Esophagus squamous epithelium (tissue), 5 donors: Measurements from ENCODE around the gene EPPIN. TPM values are rescaled to one million over a fixed set of nuclear protein-coding genes. Genes with fewer than 3 reads are reported as not detected.

Experiments
- DNase-seq: peaks from one replicate; lab custom pipeline; 2025; lab: John Stamatoyannopoulos, UW
- H3K27ac ChIP-seq, 4 donors: fragments of 200-600 bp; sonication (generic); one replicate each; pipeline ENCODE4 v1.5.1; 2016 to 2019; ENCODE audit warnings: mild to moderate bottlenecking in 1 of 4
- H3K27me3 ChIP-seq, 4 donors: fragments of 200-600 bp; sonication (generic); 1 replicate in 3 of 4; 2 replicates in 1 of 4; pipeline versions ENCODE4 v1.5.1 to v1.6.0; 2017 to 2021; ENCODE audit warnings: antibody characterized with exemption in 1 of 4
- H3K36me3 ChIP-seq, 3 donors: fragments of 200-600 bp; sonication (generic); one replicate each; pipeline ENCODE4 v1.5.1; 2016 to 2019
- H3K4me1 ChIP-seq, 3 donors: fragments of 200-600 bp; sonication (generic); one replicate each; pipeline ENCODE4 v1.5.1; 2017 to 2019
- H3K4me3 ChIP-seq, 4 donors: fragments of 200-600 bp; sonication (generic); 1 replicate in 3 of 4; 2 replicates in 1 of 4; pipeline ENCODE4 v1.5.1; 2016 to 2019; ENCODE audit warnings: mild to moderate bottlenecking in 2 of 4, moderate library complexity in 1 of 4
- H3K9me3 ChIP-seq, 3 donors: fragments of 200-600 bp; sonication (generic); one replicate each; pipeline ENCODE4 v1.5.1; 2016 to 2019
- CTCF ChIP-seq, 6 experiments: fragments of 450-650 bp in 4 of 6; fragments of 200-600 bp in 2 of 6; sonication (generic) in 2 of 6; IDR thresholded peaks; one replicate each; pipeline ENCODE4 v1.5.1; 2016 to 2019; ENCODE audit warnings: antibody characterized with exemption in 6 of 6, mild to moderate bottlenecking in 4 of 6, moderate library complexity in 4 of 6
- POLR2A ChIP-seq, 4 donors: fragments of 450-650 bp; IDR thresholded peaks; one replicate each; pipeline ENCODE4 v1.6.1; 2017; ENCODE audit warnings: antibody characterized with exemption in 4 of 4, mild to moderate bottlenecking in 4 of 4, moderate library complexity in 3 of 4
- WGBS, 2 donors: methylation state at CpG; one replicate each; pipeline ENCODE4 v1.1.5; 2018; 5-methylcytosine and 5-hydroxymethylcytosine counted together
- intact Hi-C: fragments of 100-400 bp; cut with DNase I; formaldehyde crosslinking; loops from one replicate; pipeline ENCODE4 v1.15.0; 2022
- total RNA-seq, 4 donors: library from RNA; depleted of rRNA; stranded (reverse); fragments of >200 nt; gene quantifications; one replicate each; pipeline ENCODE4 v1.1.0, GENCODE V29; 2016
- donor health status: DM: yes; HTN: yes; CAD: no.

Gene EPPIN
- total RNA-seq, 4 donors from 2014 or later: not detected

- 68 to 70% methylated on average over 5 of the region's 5 CpGs for WGBS, 2 donors
- Histone ChIP-seq H3K9me3 (no peaks in the 10 kb centered on the region), H3K36me3 (no peaks in the 10 kb centered on the region), H3K27me3 (peaks cover 0 to 74% (median 0%) of the 10 kb centered on the region in 4 donors), H3K4me1 (no peaks in the 10 kb centered on the region), H3K27ac (no peak overlapping the region), H3K4me3 (no peak overlapping the region)
- TF ChIP-seq CTCF (IDR thresholded peaks at IDR 0.05) (no peak), POLR2A (IDR thresholded peaks at IDR 0.05) (no peak)
- intact Hi-C loops: no loop called here
- DNase-seq: no peak
These were observed 40.0 kb downstream of the EPPIN start for GRCh38 chr20:45507011-45507820.

GRCh38 chr20:45506398-45506797, 40.8 kb downstream of the EPPIN start:
- no peak for DNase-seq
- Histone ChIP-seq H3K4me3 (no peak overlapping the region), H3K36me3 (no peaks in the 10 kb centered on the region), H3K4me1 (no peaks in the 10 kb centered on the region), H3K9me3 (no peaks in the 10 kb centered on the region), H3K27me3 (peaks cover 0 to 73% (median 0%) of the 10 kb centered on the region in 4 donors), H3K27ac (no peak overlapping the region)
- TF ChIP-seq CTCF (IDR thresholded peaks at IDR 0.05): no peak
- TF ChIP-seq POLR2A (IDR thresholded peaks at IDR 0.05): no peak
- WGBS, 2 donors: 63 to 73% methylated on average over 1 to 2 of the region's 2 CpGs
- intact Hi-C loops: no loop called here

DNA sequence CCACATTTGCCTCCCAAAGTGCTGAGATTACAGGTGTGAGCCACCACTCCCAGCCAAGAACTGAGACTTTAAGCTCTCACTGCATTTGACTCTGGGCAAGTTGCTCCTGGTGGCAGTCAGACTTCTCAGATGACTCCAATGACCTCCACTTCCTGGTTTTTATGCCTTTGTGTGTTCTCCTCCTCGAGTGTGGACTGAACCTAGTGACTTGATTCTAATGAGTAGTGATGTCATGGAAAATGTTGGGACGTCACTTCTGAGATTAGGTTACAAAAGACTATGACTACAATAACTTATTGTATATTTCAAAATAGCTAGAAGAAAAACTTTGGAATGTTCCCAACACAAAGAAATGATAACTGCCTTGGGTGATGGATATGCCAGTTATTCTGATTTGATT, 43.8 kb downstream of the EPPIN start:
- peaks cover 0 to 87% (median 0%) of the 10 kb centered on the region in 4 donors for H3K27me3 ChIP-seq
- no peaks in the 10 kb centered on the region for H3K9me3 ChIP-seq
- no peaks in the 10 kb centered on the region for H3K4me1 ChIP-seq
- no peak overlapping the region for H3K4me3 ChIP-seq
- no peaks in the 10 kb centered on the region for H3K36me3 ChIP-seq
- 36 to 66% methylated on average over 2 of the region's 2 CpGs for WGBS, 2 donors
- intact Hi-C loops: no loop called here
- no peak overlapping the region for H3K27ac ChIP-seq
- TF ChIP-seq CTCF (IDR thresholded peaks at IDR 0.05): no peak
- no peak for TF ChIP-seq POLR2A (IDR thresholded peaks at IDR 0.05)
- DNase-seq: no peak

- TF ChIP-seq POLR2A (IDR thresholded peaks at IDR 0.05) (no peak), CTCF (IDR thresholded peaks at IDR 0.05) (no peak)
- 50 to 56% methylated on average over 1 of the region's 1 CpG for WGBS, 2 donors
These were observed 44.6 kb downstream of the EPPIN start for GRCh38 chr20:45502561-45502960.

GRCh38 chr20:45501600-45501999, 45.6 kb downstream of the EPPIN start:
- no peak overlapping the region for H3K4me3 ChIP-seq
- TF ChIP-seq POLR2A (IDR thresholded peaks at IDR 0.05): no peak
- TF ChIP-seq CTCF (IDR thresholded peaks at IDR 0.05): no peak
- DNase-seq: no peak
- no peaks in the 10 kb centered on the region for H3K36me3 ChIP-seq
- no peaks in the 10 kb centered on the region for H3K9me3 ChIP-seq
- no peaks in the 10 kb centered on the region for H3K4me1 ChIP-seq
- 64% methylated on average over 1 of the region's 1 CpG for WGBS, 2 donors
- H3K27me3 ChIP-seq: peaks cover 0 to 95% (median 0%) of the 10 kb centered on the region in 4 donors
- no peak overlapping the region for H3K27ac ChIP-seq
- intact Hi-C loops: no loop called here

More at GRCh38 chr20:45502561-45502960, 44.6 kb downstream of the EPPIN start:
- no peak overlapping the region for H3K27ac ChIP-seq
- intact Hi-C loops: no loop called here
- peaks cover 0 to 87% (median 0%) of the 10 kb centered on the region in 4 donors for H3K27me3 ChIP-seq
- no peaks in the 10 kb centered on the region for H3K36me3 ChIP-seq
- H3K9me3 ChIP-seq: no peaks in the 10 kb centered on the region
- H3K4me1 ChIP-seq: no peaks in the 10 kb centered on the region
- no peak overlapping the region for H3K4me3 ChIP-seq
- no peak for DNase-seq
